Smooth muscle cell (in vitro differentiated cells): Measurements from ENCODE around the gene ZC3HAV1. TPM values are rescaled to one million over a fixed set of nuclear protein-coding genes. Genes with fewer than 3 reads are reported as not detected.
"Not testable (repeated sequence)": the region's sequence is repeated elsewhere in the genome, so short reads cannot be mapped to it uniquely, and the experiment has no call there.

ENCODE experiments used
- DNase-seq: peaks from one replicate; lab custom pipeline; 2025; ENCODE audit not compliant: unreplicated experiment; lab: John Stamatoyannopoulos, UW
- H2AFZ ChIP-seq: fragments of 200-600 bp; sonication (generic); 2 replicates; pipeline ENCODE4 v1.6.0; 2016; ENCODE audit warnings: antibody characterized with exemption, low read depth, mild to moderate bottlenecking
- H3F3A ChIP-seq: fragments of 200-600 bp; sonication (generic); 2 replicates; pipeline ENCODE4 v1.6.0; 2017; ENCODE audit warnings: antibody characterized with exemption, low read depth
- H3K27ac ChIP-seq: fragments of 200-600 bp; sonication (generic); 2 replicates; pipeline ENCODE4 v1.5.1; 2016; ENCODE audit warnings: low read depth, mild to moderate bottlenecking
- H3K27me3 ChIP-seq: fragments of 200-600 bp; sonication (generic); 2 replicates; pipeline ENCODE4 v1.6.1; 2016; ENCODE audit warnings: low read depth, mild to moderate bottlenecking
- H3K36me3 ChIP-seq: fragments of 200-600 bp; sonication (generic); 2 replicates; pipeline ENCODE4 v1.5.1; 2016; ENCODE audit warnings: low read depth
- H3K4me1 ChIP-seq: fragments of 200-600 bp; sonication (generic); 2 replicates; pipeline ENCODE4 v1.5.1; 2016; ENCODE audit warnings: low read depth
- H3K4me2 ChIP-seq: fragments of 200-600 bp; sonication (generic); 2 replicates; pipeline ENCODE4 v1.6.0; 2016; ENCODE audit warnings: mild to moderate bottlenecking
- H3K4me3 ChIP-seq: fragments of 200-600 bp; sonication (generic); 2 replicates; pipeline ENCODE4 v1.5.1; 2016; ENCODE audit warnings: mild to moderate bottlenecking
- H3K79me2 ChIP-seq: fragments of 200-600 bp; sonication (generic); 2 replicates; pipeline ENCODE4 v1.6.0; 2016; ENCODE audit warnings: low read depth, mild to moderate bottlenecking
- H3K9ac ChIP-seq: fragments of 200-600 bp; sonication (generic); 2 replicates; pipeline ENCODE4 v1.6.0; 2016; ENCODE audit warnings: low read depth
- H3K9me3 ChIP-seq: fragments of 200-600 bp; sonication (generic); replicated peaks from 2 replicates; pipeline ENCODE4 v1.5.1; 2016; ENCODE audit warnings: low read depth
- H4K20me1 ChIP-seq: fragments of 200-600 bp; sonication (generic); 2 replicates; pipeline ENCODE4 v1.6.0; 2016; ENCODE audit warnings: low read depth
- CTCF ChIP-seq: fragments of 200-600 bp; sonication (generic); IDR thresholded peaks from 2 replicates; pipeline ENCODE4 v1.5.1; 2017; ENCODE audit warnings: borderline replicate concordance, mild to moderate bottlenecking, antibody characterized with exemption; ENCODE audit not compliant: insufficient read depth, poor library complexity, severe bottlenecking
- WGBS: methylation state at CpG from one replicate; pipeline ENCODE4 v1.1.7; 2016; ENCODE audit warnings: low lambda C conversion rate; 5-methylcytosine and 5-hydroxymethylcytosine counted together
- polyA plus RNA-seq: library from polyadenylated mRNA; unstranded; fragments of >200 nt; fragmentation: Nextera tagmentation; extraction: Ambion mirVana; gene quantifications from 2 replicates; pipeline ENCODE4 v1.2.1, GENCODE V29; 2016
- total RNA-seq: library from RNA; depleted of rRNA; stranded (reverse); fragments of >200 nt; gene quantifications from 2 replicates; pipeline ENCODE4 v1.2.3, GENCODE V29; 2014

ZC3HAV1 gene
- total and polyA plus RNA-seq, 2 experiments from 2014 or later: 4.7 to 12.1 TPM

DNA sequence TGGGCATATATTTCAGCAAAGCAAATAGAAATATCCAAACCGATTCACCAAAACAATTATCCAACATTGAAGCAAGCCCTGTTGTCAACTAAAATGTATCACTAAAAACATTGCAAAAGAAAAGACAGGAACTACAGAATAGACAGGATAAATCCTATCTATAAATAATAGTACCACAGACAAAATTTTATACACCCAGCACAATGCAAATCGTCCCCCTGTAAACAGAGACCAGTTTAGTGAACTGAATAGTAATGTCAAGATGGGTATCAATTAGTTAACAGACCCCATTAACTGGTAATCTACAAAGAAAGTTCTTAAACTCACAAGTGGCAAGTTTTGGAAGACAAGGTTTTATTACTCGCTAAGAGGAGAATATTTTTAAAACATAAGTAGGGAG lies 4.0 kb downstream of the ZC3HAV1 start:
- no peaks in the 10 kb centered on the region for H3K9me3 ChIP-seq
- no peak overlapping the region for H3K27ac ChIP-seq
- H4K20me1 ChIP-seq: no peaks in the 10 kb centered on the region
- H3K4me1 ChIP-seq: peaks cover 3% of the 10 kb centered on the region
- no peak overlapping the region for H2AFZ ChIP-seq
- no peak overlapping the region for H3K4me3 ChIP-seq
- no peaks in the 10 kb centered on the region for H3K27me3 ChIP-seq
- no peak overlapping the region for H3K9ac ChIP-seq
- no peak for DNase-seq
- TF ChIP-seq CTCF: no peak
- no peak overlapping the region for H3K4me2 ChIP-seq
- no peaks in the 10 kb centered on the region for H3K36me3 ChIP-seq
- no peaks in the 10 kb centered on the region for H3F3A ChIP-seq
- peaks cover 22% of the 10 kb centered on the region for H3K79me2 ChIP-seq
- 91% methylated on average over 3 of the region's 3 CpGs for WGBS

- no peaks in the 10 kb centered on the region for H3F3A ChIP-seq
- no peaks in the 10 kb centered on the region for H3K36me3 ChIP-seq
- no peaks in the 10 kb centered on the region for H3K9me3 ChIP-seq
- H3K4me1 ChIP-seq: peaks cover 3% of the 10 kb centered on the region
- WGBS: 95% methylated on average over 8 of the region's 8 CpGs
- H2AFZ ChIP-seq: no peak overlapping the region
- peaks cover 22% of the 10 kb centered on the region for H3K79me2 ChIP-seq
- H3K4me3 ChIP-seq: no peak overlapping the region
- no peaks in the 10 kb centered on the region for H4K20me1 ChIP-seq
- no peak overlapping the region for H3K9ac ChIP-seq
- no peak overlapping the region for H3K4me2 ChIP-seq
- DNase-seq: no peak
- H3K27me3 ChIP-seq: no peaks in the 10 kb centered on the region
- TF ChIP-seq CTCF: no peak
- no peak overlapping the region for H3K27ac ChIP-seq
Measured at GRCh38 chr7:139104091-139104450, 5.4 kb downstream of the ZC3HAV1 start.

DNA sequence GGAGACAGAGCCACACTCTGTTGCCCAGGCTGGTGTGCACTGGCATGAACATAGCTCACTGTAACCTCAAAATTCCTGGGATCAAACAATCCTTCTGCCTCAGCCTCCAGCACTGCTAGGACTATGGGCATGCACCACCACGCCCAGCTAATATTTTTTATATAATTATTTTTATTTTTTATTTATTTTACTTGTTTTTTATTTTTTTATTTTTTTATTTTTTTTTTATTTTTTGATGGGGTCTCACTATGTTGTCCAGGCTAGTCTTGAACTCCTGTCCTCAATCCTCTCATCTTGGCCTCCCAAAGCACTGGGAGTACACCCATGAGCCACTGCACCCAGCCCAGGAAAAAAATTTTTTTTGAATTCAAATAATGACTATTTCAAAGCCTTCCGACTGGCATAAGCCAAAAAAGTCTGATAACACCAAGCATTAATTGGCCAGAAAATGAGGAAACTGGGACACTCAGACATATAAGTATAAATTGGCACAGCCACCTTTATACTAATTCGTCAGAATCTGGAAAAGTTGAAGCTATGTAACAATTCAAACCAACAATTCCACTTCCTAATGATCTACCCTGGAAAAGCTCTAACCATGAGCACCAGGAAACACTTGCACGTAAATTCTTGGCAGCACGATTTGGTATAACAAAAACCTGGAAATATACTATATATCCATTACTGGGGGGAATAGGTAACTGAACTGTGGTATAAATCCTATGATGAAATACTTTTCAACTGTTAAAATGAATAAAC lies 6.3 kb downstream of the ZC3HAV1 start:
- no peak overlapping the region for H3K4me2 ChIP-seq
- no peaks in the 10 kb centered on the region for H3K9me3 ChIP-seq
- no peaks in the 10 kb centered on the region for H3K36me3 ChIP-seq
- 95% methylated on average over 5 of the region's 5 CpGs for WGBS
- peaks cover 22% of the 10 kb centered on the region for H3K79me2 ChIP-seq
- no peak overlapping the region for H3K9ac ChIP-seq
- DNase-seq: no peak
- H3K27me3 ChIP-seq: no peaks in the 10 kb centered on the region
- no peaks in the 10 kb centered on the region for H4K20me1 ChIP-seq
- TF ChIP-seq CTCF: no peak
- H3K4me3 ChIP-seq: no peak overlapping the region
- H3K4me1 ChIP-seq: peaks cover 3% of the 10 kb centered on the region
- no peak overlapping the region for H2AFZ ChIP-seq
- H3K27ac ChIP-seq: no peak overlapping the region
- H3F3A ChIP-seq: no peaks in the 10 kb centered on the region

DNA sequence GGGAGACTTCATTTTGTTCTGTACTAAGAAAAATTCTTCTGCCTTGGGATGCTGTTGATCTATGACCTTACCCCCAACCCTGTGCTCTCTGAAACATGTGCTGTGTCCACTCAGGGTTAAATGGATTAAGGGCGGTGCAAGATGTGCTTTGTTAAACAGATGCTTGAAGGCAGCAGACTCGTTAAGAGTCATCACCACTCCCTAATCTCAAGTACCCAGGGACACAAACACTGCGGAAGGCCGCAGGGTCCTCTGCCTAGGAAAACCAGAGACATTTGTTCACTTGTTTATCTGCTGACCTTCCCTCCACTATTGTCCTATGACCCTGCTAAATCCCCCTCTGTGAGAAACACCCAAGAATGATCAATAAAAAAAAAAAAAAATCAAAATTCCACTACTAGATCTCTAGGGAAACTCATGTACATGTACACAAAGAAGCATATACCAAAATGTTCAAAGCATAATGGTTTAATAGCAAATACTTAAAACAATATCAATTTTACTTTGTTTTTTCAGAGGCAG lies 7.8 kb downstream of the ZC3HAV1 start:
- peaks cover 17% of the 10 kb centered on the region for H3K79me2 ChIP-seq
- not testable (repeated sequence) for H3K4me3 ChIP-seq, H3K4me1 ChIP-seq, H3K36me3 ChIP-seq, H3K27ac ChIP-seq, H3K4me2 ChIP-seq, H3K27me3 ChIP-seq, H2AFZ ChIP-seq, H3K9ac ChIP-seq, H3K9me3 ChIP-seq, DNase-seq, H3F3A ChIP-seq, H4K20me1 ChIP-seq
- WGBS: 56% methylated on average over 3 of the region's 4 CpGs
